ENCODE data around the gene EMP3. TPM values are rescaled to one million over a fixed set of nuclear protein-coding genes. Genes with fewer than 3 reads are reported as not detected.
A peak's percentile ranks its signal among the peaks of the same experiment; 100 is the strongest.
"Not testable (repeated sequence)": the region's sequence is repeated elsewhere in the genome, so short reads cannot be mapped to it uniquely, and the experiment has no call there.

EMP3 gene
- total and polyA plus RNA-seq, 7 donors = 8.9 to 15.2 (median 13.7) TPM

DNA sequence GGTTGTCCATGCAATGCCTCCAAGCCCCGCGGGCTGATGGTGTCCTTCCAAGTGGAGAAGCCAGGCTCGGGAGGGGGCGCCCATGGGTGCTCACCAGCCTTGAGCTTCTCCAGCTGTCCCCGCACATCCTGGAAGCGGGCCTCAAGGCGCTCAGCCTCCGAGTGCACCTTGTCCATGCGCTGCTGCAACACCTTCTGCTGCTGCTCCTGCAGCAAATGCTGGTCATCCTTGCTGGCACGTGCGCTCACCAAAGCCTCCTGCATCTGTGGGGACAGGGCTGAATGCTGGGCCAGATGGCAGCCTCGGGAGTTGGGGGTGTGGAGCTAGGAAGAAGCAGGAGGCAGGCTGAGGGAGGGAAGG lies 22.8 kb upstream of the EMP3 start:
- intact Hi-C loops (cut with DNase I) = no loop called here
- 85 to 91% (median 87%) methylated on average over 12 of the region's 12 CpGs for WGBS, 3 donors
- TF ChIP-seq CTCF (IDR thresholded peaks at IDR 0.05) = no peak

GRCh38 chr19:48303367-48303766 lies 22.0 kb upstream of the EMP3 start:
- TF ChIP-seq CTCF (IDR thresholded peaks at IDR 0.05) = no peak
- H3K9me3 ChIP-seq = no peaks in the 10 kb centered on the region
- no peaks in the 10 kb centered on the region for H3K36me3 ChIP-seq (ENCODE audit: insufficient read depth in 1 of 2, low read depth in 1 of 2)
- no peaks in the 10 kb centered on the region for H3K4me1 ChIP-seq
- no peak overlapping the region for H3K27ac ChIP-seq
- intact Hi-C loops (cut with DNase I) = no loop called here
- H3K27me3 ChIP-seq (ENCODE audit: insufficient read depth in 3 of 3, low read length in 2 of 3) = no peaks in the 10 kb centered on the region
- 81 to 86% (median 82%) methylated on average over 13 of the region's 13 CpGs for WGBS, 3 donors
- H3K4me3 ChIP-seq = no peak overlapping the region
- DNase-seq = no peak
- ATAC-seq = peak in 1 of 4 donors; percentile 16

More for the DNA sequence above, 22.8 kb upstream of the EMP3 start:
- DNase-seq (no peak), ATAC-seq (no peak)
- H3K36me3 ChIP-seq (ENCODE audit: insufficient read depth in 1 of 2, low read depth in 1 of 2) = no peaks in the 10 kb centered on the region
- H3K9me3 ChIP-seq = no peaks in the 10 kb centered on the region
- H3K27ac ChIP-seq = no peak overlapping the region
- H3K4me1 ChIP-seq = no peaks in the 10 kb centered on the region
- H3K27me3 ChIP-seq (ENCODE audit: insufficient read depth in 3 of 3, low read length in 2 of 3) = no peaks in the 10 kb centered on the region
- no peak overlapping the region for H3K4me3 ChIP-seq

GRCh38 chr19:48303866-48304265 lies 21.5 kb upstream of the EMP3 start:
- Histone ChIP-seq H3K4me1 (peaks cover 1% of the 10 kb centered on the region), H3K36me3 (ENCODE audit: insufficient read depth in 1 of 2, low read depth in 1 of 2) (no peaks in the 10 kb centered on the region), H3K27me3 (ENCODE audit: insufficient read depth in 3 of 3, low read length in 2 of 3) (no peaks in the 10 kb centered on the region), H3K4me3 (no peak overlapping the region), H3K27ac (no peak overlapping the region), H3K9me3 (no peaks in the 10 kb centered on the region)
- no peak for DNase-seq
- ATAC-seq = no peak
- no peak for TF ChIP-seq CTCF (IDR thresholded peaks at IDR 0.05)
- intact Hi-C loops (cut with DNase I) = no loop called here
- 76 to 83% (median 81%) methylated on average over 16 to 19 of the region's 19 CpGs for WGBS, 3 donors

GRCh38 chr19:48308631-48309586 lies 16.4 kb upstream of the EMP3 start:
- Histone ChIP-seq H3K4me1 (peaks cover 10% of the 10 kb centered on the region), H3K27ac (no peak overlapping the region), H3K9me3 (no peaks in the 10 kb centered on the region), H3K36me3 (ENCODE audit: insufficient read depth in 1 of 2, low read depth in 1 of 2) (no peaks in the 10 kb centered on the region), H3K27me3 (ENCODE audit: insufficient read depth in 3 of 3, low read length in 2 of 3) (no peaks in the 10 kb centered on the region), H3K4me3 (no peak overlapping the region)
- no peak for DNase-seq
- WGBS, 3 donors = 42 to 58% (median 48%) methylated on average over 21 to 22 of the region's 22 CpGs
- intact Hi-C loops (cut with DNase I) = no loop called here
- TF ChIP-seq CTCF (IDR thresholded peaks at IDR 0.05) = peak; percentile 9
- ATAC-seq = peak; percentile 17 to 42 (median 32)

DNA sequence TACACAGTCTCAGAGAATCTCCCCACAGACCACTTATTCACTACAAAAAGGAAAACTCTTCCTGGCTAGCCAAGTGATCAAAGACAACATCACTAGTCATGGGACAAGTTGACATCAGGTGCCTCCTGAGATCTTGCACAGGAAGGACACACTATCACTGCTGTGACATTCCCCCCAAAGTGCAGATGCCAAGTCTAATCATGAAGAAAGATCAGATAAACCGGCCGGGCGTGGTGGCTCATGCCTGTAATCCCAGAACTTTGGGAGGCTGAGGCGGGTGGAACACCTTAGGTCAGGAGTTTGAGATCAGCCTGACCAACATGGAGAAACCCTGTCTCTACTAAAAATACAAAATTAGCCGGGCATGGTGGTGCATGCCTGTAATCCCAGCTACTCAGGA lies 15.6 kb upstream of the EMP3 start:
- H3K27ac ChIP-seq = peak overlapping the region; percentile 0
- intact Hi-C loops (cut with DNase I) = loop anchor here in 1 of 2 donors (10.0 kb wide), 1 partner anchor 275 kb away; no protein-coding TSS in a partner anchor
- 67 to 73% (median 70%) methylated on average over 4 to 5 of the region's 5 CpGs for WGBS, 3 donors
- not testable (repeated sequence) for ATAC-seq; DNase-seq; H3K9me3 ChIP-seq; H3K36me3 ChIP-seq (ENCODE audit: insufficient read depth in 1 of 2, low read depth in 1 of 2); H3K27me3 ChIP-seq (ENCODE audit: insufficient read depth in 3 of 3, low read length in 2 of 3); H3K4me3 ChIP-seq
- peaks cover 15% of the 10 kb centered on the region for H3K4me1 ChIP-seq

Data from psoas muscle (tissue), 8 donors.